HCT116 (cell line): ENCODE data around the gene EME1. TPM values are rescaled to one million over a fixed set of nuclear protein-coding genes. Genes with fewer than 3 reads are reported as not detected.

Experiments used
- ATAC-seq: fragments of 200-7000 bp; cut with Tn5 transposase; 2 replicates; pipeline ENCODE4 v1.9.1; 2020; ENCODE audit warnings: mild to moderate bottlenecking, moderate library complexity
- BruUV-seq: library from RNA; stranded (reverse); fragments of 400-500 nt; replicated peaks from 2 replicates; lab custom pipeline; 2021; lab: Mats Ljungman, UMichigan
- CTCF ChIA-PET: fragments of 300-600 bp; sonication (Branson Sonifier 250); formaldehyde crosslinking; loops from one replicate; lab custom pipeline; 2021; ENCODE audit warnings: antibody characterized with exemption; lab: Charles Lee
- POLR2A ChIA-PET: fragments of 300-600, 350-600 bp; sonication (Branson Sonifier 250); formaldehyde crosslinking; loops from one replicate; lab custom pipeline; 2021; ENCODE audit warnings: antibody characterized with exemption; lab: Charles Lee
- RAD21 ChIA-PET, 2 experiments: fragments of 300-600 bp; sonication (Branson Sonifier 250); formaldehyde crosslinking; loops; one replicate each; lab custom pipeline; 2023; ENCODE audit warnings: low total read pairs in 2 of 2; ENCODE audit not compliant: uncharacterized antibody in 2 of 2, unreplicated experiment in 2 of 2, low non-redundant PET in 1 of 2; lab: Charles Lee
- DNase-seq: peaks from one replicate; pipeline ENCODE4 v3.0.0-alpha.2; 2010; ENCODE audit warnings: low read depth, low spot score
- H2AFZ ChIP-seq: fragments of 200-600 bp; shearing (Covaris generic), sonication (generic); 2 replicates; pipeline ENCODE4 v1.6.1; 2017; ENCODE audit warnings: low read depth, mixed run types, mixed read lengths, antibody characterized with exemption, low read length; ENCODE audit not compliant: poor library complexity, severe bottlenecking
- H3K27ac ChIP-seq: 2 replicates; pipeline ENCODE4 v1.5.1; 2012; ENCODE audit warnings: low read depth, low read length
- H3K27me3 ChIP-seq: fragments of 200-600 bp; sonication (generic); 2 replicates; pipeline ENCODE4 v1.6.1; 2016; ENCODE audit warnings: mixed run types, low read length, mixed read lengths; ENCODE audit not compliant: insufficient read depth
- H3K36me3 ChIP-seq, 2 experiments: fragments of 200-500 bp in 1 of 2; fragments of 200-600 bp in 1 of 2; sonication (Bioruptor generic) in 1 of 2; sonication (generic) in 1 of 2; 2 replicates each; pipeline versions ENCODE4 v1.5.1 to v1.6.1; 2014 to 2016; ENCODE audit warnings: low read length in 2 of 2, inconsistent platforms in 1 of 2, mixed read lengths in 1 of 2, mixed run types in 1 of 2; ENCODE audit not compliant: insufficient read depth in 2 of 2, control insufficient read depth in 1 of 2
- H3K4me1 ChIP-seq, 2 experiments: fragments of 200-600 bp in 1 of 2; sonication (generic) in 1 of 2; 2 replicates each; pipeline versions ENCODE4 v1.5.1 to v1.6.1; 2012 to 2017; ENCODE audit warnings: low read length in 2 of 2, inconsistent platforms in 1 of 2, mild to moderate bottlenecking in 1 of 2, mixed read lengths in 1 of 2, mixed run types in 1 of 2, moderate library complexity in 1 of 2; ENCODE audit not compliant: insufficient read depth in 2 of 2, control insufficient read depth in 1 of 2
- H3K4me2 ChIP-seq: fragments of 200-600 bp; sonication (generic); 2 replicates; pipeline ENCODE4 v1.6.1; 2017; ENCODE audit warnings: mixed run types, low read length, mixed read lengths
- H3K4me3 ChIP-seq, 2 experiments: fragments of 200-600 bp in 1 of 2; sonication (generic) in 1 of 2; replicated peaks in 1 of 2; 2 replicates each; pipeline ENCODE4 v1.5.1; 2011 to 2016; ENCODE audit warnings: low read length in 2 of 2, control low read depth in 1 of 2, low read depth in 1 of 2, mild to moderate bottlenecking in 1 of 2, mixed read lengths in 1 of 2, mixed run types in 1 of 2
- H3K79me2 ChIP-seq: fragments of 200-600 bp; sonication (generic); 2 replicates; pipeline ENCODE4 v1.6.1; 2017; ENCODE audit warnings: mild to moderate bottlenecking, mixed run types, low read length, moderate library complexity, mixed read lengths; ENCODE audit not compliant: insufficient read depth
- H3K9ac ChIP-seq: fragments of 200-600 bp; sonication (generic); 2 replicates; pipeline ENCODE4 v1.6.1; 2016; ENCODE audit warnings: low read length, mixed read lengths
- H3K9me2 ChIP-seq: fragments of 200-600 bp; sonication (generic), shearing (Covaris generic); 2 replicates; pipeline ENCODE4 v1.6.1; 2017; ENCODE audit warnings: mixed run types, mild to moderate bottlenecking, moderate library complexity; ENCODE audit not compliant: insufficient read depth
- H3K9me3 ChIP-seq, 2 experiments: fragments of 200-500 bp in 1 of 2; fragments of 200-600 bp in 1 of 2; sonication (Bioruptor generic) in 1 of 2; sonication (generic) in 1 of 2; 2 replicates each; pipeline ENCODE4 v1.6.1; 2014 to 2017; ENCODE audit warnings: low read length in 2 of 2, mixed read lengths in 2 of 2, inconsistent platforms in 1 of 2, low read depth in 1 of 2, mild to moderate bottlenecking in 1 of 2, mixed run types in 1 of 2, moderate library complexity in 1 of 2; ENCODE audit not compliant: control insufficient read depth in 1 of 2, insufficient read depth in 1 of 2
- H4K20me1 ChIP-seq: fragments of 200-600 bp; sonication (generic), shearing (Covaris generic); 2 replicates; pipeline ENCODE4 v1.6.1; 2017; ENCODE audit warnings: mixed run types, mild to moderate bottlenecking, moderate library complexity; ENCODE audit not compliant: insufficient read depth
- CEBPB ChIP-seq: IDR thresholded peaks from 2 replicates; pipeline ENCODE4 v1.6.1; 2012; ENCODE audit warnings: low read depth
- CTCF ChIP-seq, 3 experiments: fragments of 200-600 bp in 1 of 3; sonication (generic) in 1 of 3; IDR thresholded peaks in 2 of 3; conservative IDR thresholded peaks in 1 of 3; 2 replicates each; pipeline ENCODE4 v1.5.1; 2012 to 2017; ENCODE audit warnings: low read depth in 2 of 3, low read length in 2 of 3, antibody characterized with exemption in 1 of 3, borderline replicate concordance in 1 of 3, control low read depth in 1 of 3, mild to moderate bottlenecking in 1 of 3, mixed read lengths in 1 of 3, mixed run types in 1 of 3, moderate library complexity in 1 of 3; ENCODE audit not compliant: insufficient read depth in 1 of 3
- EGR1 ChIP-seq: IDR thresholded peaks from 2 replicates; pipeline ENCODE4 v1.6.1; 2012; ENCODE audit warnings: low read depth
- FOSL1 ChIP-seq: IDR thresholded peaks from 2 replicates; pipeline ENCODE4 v1.6.1; 2012; ENCODE audit warnings: low read depth
- JUND ChIP-seq: IDR thresholded peaks from 2 replicates; pipeline ENCODE4 v1.6.1; 2012
- MAX ChIP-seq: IDR thresholded peaks from 2 replicates; pipeline ENCODE4 v1.6.1; 2012
- SP1 ChIP-seq: IDR thresholded peaks from 2 replicates; pipeline ENCODE4 v1.6.1; 2012; ENCODE audit warnings: low read depth
- TCF7L2 ChIP-seq: IDR thresholded peaks from 2 replicates; pipeline ENCODE4 v1.7.0; 2011; ENCODE audit warnings: borderline replicate concordance, inconsistent platforms; ENCODE audit not compliant: insufficient read depth, insufficient read length; ENCODE audit errors: extremely low read depth
- intact Hi-C: fragments of 100-400 bp; cut with micrococcal nuclease; formaldehyde crosslinking; loops from 2 replicates; pipeline ENCODE4 v1.10.0; 2022
- total RNA-seq: library from RNA; stranded (reverse); gene quantifications from one replicate; pipeline ENCODE4 v1.2.1, GENCODE V29; 2021; ENCODE audit not compliant: unreplicated experiment
- TF ChIP-seq, protein P1 (sequence below): IDR thresholded peaks from 2 replicates; pipeline ENCODE4 v1.6.1; 2012

The EME1 gene
- total RNA-seq, 1 experiment from 2014 or later: 31.8 TPM

DNA sequence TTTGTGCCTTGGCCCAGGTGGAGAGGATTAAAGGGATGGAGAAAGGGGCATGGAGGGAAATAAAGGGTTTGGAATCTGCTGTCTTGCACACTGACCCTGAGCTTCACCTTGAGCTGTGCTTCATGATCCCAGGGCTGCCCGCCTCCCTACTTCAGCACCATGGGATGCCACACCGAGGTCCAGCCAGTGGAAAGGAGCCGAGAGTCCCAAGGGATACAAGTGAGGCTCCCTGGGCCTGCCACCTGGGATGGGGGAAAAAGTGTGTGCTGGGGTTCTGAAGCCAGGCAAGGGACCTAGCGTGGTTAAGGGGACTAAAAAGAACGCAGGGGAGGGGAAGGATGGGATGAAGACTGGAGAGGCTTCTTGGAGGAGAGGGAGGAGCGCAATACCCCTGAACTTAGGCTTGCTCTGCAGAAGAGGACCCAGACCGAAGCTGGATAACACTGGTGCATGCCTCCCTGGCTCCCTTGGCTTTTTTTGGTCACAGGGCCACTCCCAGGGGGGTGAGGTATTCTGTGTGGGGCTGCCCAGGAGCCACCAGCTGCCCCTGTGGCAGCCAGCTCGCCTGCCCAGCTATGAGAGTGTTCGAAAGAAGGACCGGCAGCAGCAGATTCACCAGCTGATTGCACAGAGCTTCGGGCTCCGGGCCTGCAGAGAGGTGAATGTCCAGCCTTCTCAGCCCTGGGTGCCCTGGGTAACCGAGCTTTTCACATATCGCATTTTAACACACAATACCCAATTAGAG, 7.2 kb upstream of the EME1 start:
- intact Hi-C loops: no loop called here
- DNase-seq (no peak), ATAC-seq (no peak)
- no peak overlapping the region for H3K9ac ChIP-seq
- no peak overlapping the region for H3K4me2 ChIP-seq
- H3K27me3 ChIP-seq: no peaks in the 10 kb centered on the region
- TF ChIP-seq SP1: no peak
- ChIA-PET CTCF (no interaction called here), RAD21 (no interaction called here), POLR2A (no interaction called here)
- peaks cover 3 to 8% of the 10 kb centered on the region in 2 experiments; a peak in 2 of 4 replicates for H3K4me1 ChIP-seq
- no TSS peak for BruUV-seq
- H3K4me3 ChIP-seq: no peak overlapping the region
- H4K20me1 ChIP-seq: no peaks in the 10 kb centered on the region
- H3K9me3 ChIP-seq: no peaks in the 10 kb centered on the region
- H3K27ac ChIP-seq: no peak overlapping the region
- no peaks in the 10 kb centered on the region for H3K9me2 ChIP-seq
- H3K79me2 ChIP-seq: peaks cover 24% of the 10 kb centered on the region
- peaks cover 43 to 51% of the 10 kb centered on the region in 2 experiments for H3K36me3 ChIP-seq
- H2AFZ ChIP-seq: no peak overlapping the region

DNA sequence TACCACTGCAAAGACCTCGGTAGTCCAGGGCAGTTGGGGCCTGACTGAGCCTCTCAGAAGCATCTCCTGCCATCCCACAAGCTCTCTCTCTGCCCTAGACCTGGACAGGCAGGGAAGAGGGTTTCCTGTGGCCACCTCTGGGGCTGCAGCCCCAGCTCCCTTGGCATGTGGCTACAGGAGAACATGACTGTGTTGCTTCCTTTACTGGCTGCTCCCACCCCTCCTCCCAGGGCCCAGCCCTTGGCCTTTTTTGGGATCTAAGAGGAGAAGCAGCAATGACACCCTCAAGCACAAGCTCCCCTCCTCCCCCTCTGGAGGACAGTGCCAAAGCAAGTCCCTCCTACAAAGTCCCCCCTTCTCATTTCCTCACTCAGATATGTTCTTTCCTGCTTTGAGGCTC, 5.6 kb upstream of the EME1 start:
- ChIA-PET RAD21 (no interaction called here), CTCF (no interaction called here), POLR2A (no interaction called here)
- Histone ChIP-seq H3K27ac (no peak overlapping the region), H3K4me2 (no peak overlapping the region), H3K36me3 (peaks cover 44 to 46% of the 10 kb centered on the region in 2 experiments), H2AFZ (no peak overlapping the region), H3K27me3 (no peaks in the 10 kb centered on the region), H3K4me3 (no peak overlapping the region), H3K4me1 (peaks cover 6 to 14% of the 10 kb centered on the region in 2 experiments), H3K9ac (no peak overlapping the region), H4K20me1 (no peaks in the 10 kb centered on the region), H3K9me3 (no peaks in the 10 kb centered on the region), H3K79me2 (peaks cover 40% of the 10 kb centered on the region), H3K9me2 (no peaks in the 10 kb centered on the region)
- DNase-seq: no peak
- ATAC-seq: no peak
- intact Hi-C loops: no loop called here
- BruUV-seq: no TSS peak
- TF ChIP-seq CTCF (IDR thresholded peaks at IDR 0.05 in 2 of 3, conservative IDR thresholded peaks at IDR 0.05 in 1 of 3; ENCODE audit: borderline replicate concordance in 1 of 3, insufficient read depth in 1 of 3, low read depth in 2 of 3, low read length in 2 of 3) (no peak), EGR1 (no peak), FOSL1 (no peak), CEBPB (no peak), TCF7L2 (no peak), JUND (no peak), MAX (no peak)
- TF ChIP-seq, protein P1, sequence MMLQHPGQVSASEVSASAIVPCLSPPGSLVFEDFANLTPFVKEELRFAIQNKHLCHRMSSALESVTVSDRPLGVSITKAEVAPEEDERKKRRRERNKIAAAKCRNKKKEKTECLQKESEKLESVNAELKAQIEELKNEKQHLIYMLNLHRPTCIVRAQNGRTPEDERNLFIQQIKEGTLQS: no peak
